Measurements from ENCODE around the gene PEX5.
"Not testable (repeated sequence)": the region's sequence is repeated elsewhere in the genome, so short reads cannot be mapped to it uniquely, and the experiment has no call there.

DNA sequence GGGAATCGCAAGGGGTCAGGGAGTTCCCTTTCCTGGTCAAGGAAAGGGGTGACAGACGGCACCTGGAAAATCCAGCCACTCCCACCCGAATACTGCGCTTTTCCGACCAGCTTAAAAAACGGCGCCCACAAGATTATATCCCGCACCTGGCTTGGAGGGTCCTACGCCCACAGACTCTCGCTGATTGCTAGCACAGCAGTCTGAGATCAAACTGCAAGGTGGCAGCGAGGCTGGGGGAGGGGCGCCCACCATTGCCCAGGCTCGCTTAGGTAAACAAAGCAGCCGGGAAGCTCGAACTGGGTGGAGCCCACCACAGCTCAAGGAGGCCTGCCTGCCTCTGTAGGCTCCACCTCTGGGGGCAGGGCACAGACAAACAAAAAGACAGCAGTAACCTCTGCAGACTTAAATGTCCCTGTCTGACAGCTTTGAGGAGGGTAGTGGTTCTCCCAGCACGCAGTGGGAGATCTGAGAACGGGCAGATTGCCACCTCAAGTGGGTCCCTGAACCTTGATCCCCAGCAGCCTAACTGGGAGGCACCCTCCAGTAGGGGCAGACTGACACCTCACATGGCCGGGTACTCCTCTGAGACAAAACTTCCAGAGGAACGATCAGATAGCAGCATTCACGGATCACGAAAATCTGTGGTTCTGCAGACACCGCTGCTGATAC lies 62.0 kb downstream of the PEX5 start:
- TF ChIP-seq, protein P1, sequence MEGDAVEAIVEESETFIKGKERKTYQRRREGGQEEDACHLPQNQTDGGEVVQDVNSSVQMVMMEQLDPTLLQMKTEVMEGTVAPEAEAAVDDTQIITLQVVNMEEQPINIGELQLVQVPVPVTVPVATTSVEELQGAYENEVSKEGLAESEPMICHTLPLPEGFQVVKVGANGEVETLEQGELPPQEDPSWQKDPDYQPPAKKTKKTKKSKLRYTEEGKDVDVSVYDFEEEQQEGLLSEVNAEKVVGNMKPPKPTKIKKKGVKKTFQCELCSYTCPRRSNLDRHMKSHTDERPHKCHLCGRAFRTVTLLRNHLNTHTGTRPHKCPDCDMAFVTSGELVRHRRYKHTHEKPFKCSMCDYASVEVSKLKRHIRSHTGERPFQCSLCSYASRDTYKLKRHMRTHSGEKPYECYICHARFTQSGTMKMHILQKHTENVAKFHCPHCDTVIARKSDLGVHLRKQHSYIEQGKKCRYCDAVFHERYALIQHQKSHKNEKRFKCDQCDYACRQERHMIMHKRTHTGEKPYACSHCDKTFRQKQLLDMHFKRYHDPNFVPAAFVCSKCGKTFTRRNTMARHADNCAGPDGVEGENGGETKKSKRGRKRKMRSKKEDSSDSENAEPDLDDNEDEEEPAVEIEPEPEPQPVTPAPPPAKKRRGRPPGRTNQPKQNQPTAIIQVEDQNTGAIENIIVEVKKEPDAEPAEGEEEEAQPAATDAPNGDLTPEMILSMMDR (IDR thresholded peaks at IDR 0.05), result not testable (repeated sequence)
- not testable (repeated sequence) for TF ChIP-seq POLR2A (IDR thresholded peaks at IDR 0.05)

All from heart left ventricle (tissue), 13 donors.